Right ventricle myocardium superior (tissue), 1 donor: ENCODE measurements around the gene NLRP1. TPM values are rescaled to one million over a fixed set of nuclear protein-coding genes. Genes with fewer than 3 reads are reported as not detected.

ENCODE experiments used
- ATAC-seq: fragments of 200-7000 bp; cut with Tn5 transposase; one replicate; pipeline ENCODE4 v1.9.1; 2020; ENCODE audit warnings: mild to moderate bottlenecking; ENCODE audit not compliant: poor library complexity
- DNase-seq: peaks from one replicate; pipeline ENCODE4 v3.0.0-alpha.2; 2020
- intact Hi-C: fragments of 100-400 bp; cut with DNase I; formaldehyde crosslinking; loops from one replicate; pipeline ENCODE4 v1.11.2; 2022
- total RNA-seq: library from RNA; stranded (reverse); fragmentation: NEBNext Ultra II Directional; extraction: Animal tissue kit (Norgen Biotek cat#: 25700); gene quantifications from one replicate; pipeline ENCODE4 v1.2.1, GENCODE V29; 2021
- donor health status: DM: no; HTN: yes; CAD: no; lungs with severe emphysema.

Gene NLRP1
- total RNA-seq, 1 donor from 2014 or later = 7.9 TPM

GRCh38 chr17:5500247-5500588 lies 84.1 kb downstream of the NLRP1 start:
- intact Hi-C loops = no loop called here
- DNase-seq (no peak), ATAC-seq (no peak)

GRCh38 chr17:5499476-5500231 lies 84.7 kb downstream of the NLRP1 start:
- intact Hi-C loops = no loop called here

DNA sequence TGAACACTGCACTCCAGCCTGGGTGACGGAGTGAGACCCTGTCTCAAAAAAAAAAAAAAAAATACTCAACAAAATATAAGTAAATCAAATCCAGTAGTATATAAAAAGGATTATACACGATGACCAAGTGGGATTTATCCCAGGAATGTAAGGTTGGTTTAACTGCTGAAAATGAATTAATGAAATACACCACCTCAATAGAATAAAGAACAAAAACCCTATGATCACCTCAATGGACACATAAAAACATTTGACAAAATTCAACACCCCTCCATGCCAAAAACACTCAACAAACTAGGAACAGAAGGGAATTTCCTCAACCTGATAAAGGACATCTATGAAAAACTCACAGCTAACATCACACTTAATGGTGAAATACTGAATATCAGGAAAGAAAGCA lies 91.3 kb downstream of the NLRP1 start:
- intact Hi-C loops = no loop called here
- ATAC-seq (no peak), DNase-seq (no peak)

More at GRCh38 chr17:5499476-5500231, 84.7 kb downstream of the NLRP1 start:
- DNase-seq (no peak), ATAC-seq (no peak)

GRCh38 chr17:5488752-5489151 lies 95.6 kb downstream of the NLRP1 start:
- DNase-seq (no peak), ATAC-seq (no peak)
- intact Hi-C loops = no loop called here

GRCh38 chr17:5486206-5487124 lies 97.8 kb downstream of the NLRP1 start, which contains the start of gene MIS12:
MIS12 (plus strand) TSS chr17:5486566; CDS start chr17:5488863, 2,297 bp downstream.
- intact Hi-C loops = no loop called here
- DNase-seq (peak; percentile 98), ATAC-seq (peak; percentile 97)

GRCh38 chr17:5485270-5486205 lies 98.8 kb downstream of the NLRP1 start, which contains the start of gene DERL2:
DERL2 (minus strand) TSS chr17:5486178; CDS start chr17:5486161, 17 bp downstream.
- ATAC-seq (peak; percentile 6), DNase-seq (no peak)
- intact Hi-C loops = no loop called here

DNA sequence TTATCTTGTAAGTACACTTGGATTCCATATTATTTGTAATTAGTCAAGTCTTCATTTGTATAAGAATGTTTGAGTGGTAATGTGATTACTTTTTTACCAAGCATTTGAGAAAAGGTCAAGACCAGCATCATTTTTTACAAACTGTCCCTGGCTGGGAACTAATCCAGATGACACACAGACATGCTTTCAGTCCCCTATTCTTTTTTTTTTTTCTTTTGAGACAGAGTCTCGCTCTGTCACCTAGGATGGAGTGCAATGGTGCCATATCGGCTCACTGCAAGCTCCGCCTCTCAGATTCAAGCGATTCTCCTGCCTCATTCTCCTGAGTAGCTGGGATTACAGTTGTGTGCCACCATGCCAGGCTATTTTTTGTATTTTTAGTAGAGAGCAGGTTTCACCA lies 102.9 kb downstream of the NLRP1 start:
- no peak for DNase-seq
- ATAC-seq = no peak
- intact Hi-C loops = no loop called here

DNA sequence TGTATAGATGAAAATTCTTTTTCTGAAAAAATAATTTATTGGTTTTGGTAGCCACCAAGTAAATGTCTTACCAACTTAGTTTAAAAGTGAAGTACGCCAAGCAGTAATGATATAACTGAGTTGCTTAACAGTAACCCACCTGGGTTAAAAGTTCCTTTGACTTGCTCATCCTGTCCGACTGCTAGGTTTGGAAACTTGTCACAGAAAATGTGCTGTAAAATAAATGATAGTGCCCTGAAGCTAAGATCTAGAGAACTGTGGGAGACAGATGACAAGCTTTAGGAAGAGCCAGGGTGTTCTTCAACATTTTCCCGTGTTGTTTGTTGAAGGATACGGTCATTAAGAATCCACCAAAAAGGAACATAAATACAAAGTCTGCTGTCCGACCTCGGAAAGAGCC lies 103.3 kb downstream of the NLRP1 start:
- intact Hi-C loops = no loop called here
- ATAC-seq = no peak
- DNase-seq = no peak

GRCh38 chr17:5478992-5479391 lies 105.3 kb downstream of the NLRP1 start:
- ATAC-seq = no peak
- no peak for DNase-seq
- intact Hi-C loops = no loop called here

- DNase-seq = no peak
- intact Hi-C loops = no loop called here
- ATAC-seq = no peak
These were observed 110.4 kb downstream of the NLRP1 start for GRCh38 chr17:5473906-5474305.

DNA sequence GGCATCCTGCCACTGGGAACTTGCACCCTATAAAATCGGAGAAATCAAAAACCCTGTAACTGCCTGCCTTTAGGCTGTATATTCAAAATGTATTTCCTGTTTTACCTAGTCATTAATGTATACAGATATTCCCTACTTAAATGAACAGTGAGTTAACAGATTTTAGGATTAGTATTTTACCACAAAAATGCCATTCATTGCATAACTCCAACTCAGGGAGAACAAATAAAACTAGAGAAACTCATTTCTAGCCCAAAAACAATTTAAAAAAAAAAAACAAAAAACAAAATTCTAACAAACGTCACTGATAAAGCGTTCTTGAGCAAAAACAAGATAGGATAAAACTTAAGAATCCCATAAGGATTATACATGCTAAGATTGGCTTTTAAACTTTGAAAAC lies 111.8 kb downstream of the NLRP1 start:
- ATAC-seq = no peak
- intact Hi-C loops = no loop called here

GRCh38 chr17:5468075-5468473 lies 116.2 kb downstream of the NLRP1 start:
- ATAC-seq = peak; percentile 7
- no peak for DNase-seq
- intact Hi-C loops = no loop called here

More for the DNA sequence above, 111.8 kb downstream of the NLRP1 start:
- DNase-seq = no peak

DNA sequence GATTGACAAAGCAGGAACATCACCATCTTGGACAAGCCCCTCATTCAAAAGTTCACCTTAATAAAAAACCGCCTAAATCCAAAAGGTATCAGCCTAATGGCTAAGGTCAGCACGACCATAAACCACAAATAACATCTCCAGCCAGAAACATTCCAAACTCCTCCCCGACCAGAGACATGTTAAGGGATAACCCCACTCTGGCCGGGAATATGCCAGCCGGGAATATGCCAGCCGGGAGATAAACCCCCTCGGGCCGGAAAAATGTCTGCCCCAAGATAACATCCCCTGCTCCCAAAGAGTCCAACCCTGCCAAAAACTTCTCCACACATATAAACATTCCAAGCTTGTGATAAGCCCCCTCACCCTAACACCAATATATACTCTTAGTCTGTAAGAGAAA lies 116.9 kb downstream of the NLRP1 start:
- DNase-seq (no peak), ATAC-seq (no peak)
- intact Hi-C loops = no loop called here

DNA sequence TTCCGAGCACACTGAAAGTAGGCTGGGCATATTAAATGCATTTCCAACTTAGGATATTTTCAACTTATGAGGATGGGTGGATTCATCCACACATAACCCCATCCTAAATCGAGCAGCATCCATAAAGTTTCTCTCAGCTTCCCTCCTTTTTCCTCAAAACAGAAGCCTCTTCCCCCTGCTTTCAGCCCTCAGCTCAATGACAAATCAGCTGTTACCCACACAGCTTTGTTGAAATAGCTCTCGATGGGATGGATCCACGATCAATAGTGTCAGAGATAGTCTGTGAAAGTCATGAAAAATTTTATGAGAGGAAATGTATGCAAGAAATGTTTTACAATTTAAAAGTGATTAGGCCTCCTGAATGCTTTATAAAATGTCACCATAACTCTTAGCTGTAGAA lies 118.0 kb downstream of the NLRP1 start:
- intact Hi-C loops = no loop called here
- no peak for ATAC-seq
- DNase-seq = no peak

GRCh38 chr17:5464717-5465507 lies 119.4 kb downstream of the NLRP1 start:
- intact Hi-C loops = no loop called here
- DNase-seq (no peak), ATAC-seq (no peak)
